Ovary (tissue), 3 donors: ENCODE results near the gene PEPD.

Source experiments
- CTCF ChIP-seq, 3 donors: fragments of 450-650 bp in 2 of 3; fragments of 200-600 bp in 1 of 3; IDR thresholded peaks; one replicate each; pipeline versions ENCODE4 v1.5.1 to v1.8.0; 2016 to 2022; ENCODE audit warnings: antibody characterized with exemption in 3 of 3, mild to moderate bottlenecking in 1 of 3
- EP300 ChIP-seq: sonication (generic); formaldehyde crosslinking; IDR thresholded peaks from one replicate; pipeline ENCODE4 v1.6.1; 2017; ENCODE audit warnings: antibody characterized with exemption
- POLR2A ChIP-seq: fragments of 450-650 bp; IDR thresholded peaks from one replicate; pipeline ENCODE4 v1.6.1; 2017; ENCODE audit warnings: antibody characterized with exemption, mild to moderate bottlenecking, moderate library complexity
- donor health status: DM: no; HTN: no; CAD: no.

GRCh38 chr19:33551676-33552075 is 30.1 kb upstream of the PEPD start:
- TF ChIP-seq CTCF (IDR thresholded peaks at IDR 0.05), result no peak
- TF ChIP-seq EP300, result no peak
- TF ChIP-seq POLR2A, result no peak
